Measurements from ENCODE around the gene GLYATL1.

Gene GLYATL1

DNA sequence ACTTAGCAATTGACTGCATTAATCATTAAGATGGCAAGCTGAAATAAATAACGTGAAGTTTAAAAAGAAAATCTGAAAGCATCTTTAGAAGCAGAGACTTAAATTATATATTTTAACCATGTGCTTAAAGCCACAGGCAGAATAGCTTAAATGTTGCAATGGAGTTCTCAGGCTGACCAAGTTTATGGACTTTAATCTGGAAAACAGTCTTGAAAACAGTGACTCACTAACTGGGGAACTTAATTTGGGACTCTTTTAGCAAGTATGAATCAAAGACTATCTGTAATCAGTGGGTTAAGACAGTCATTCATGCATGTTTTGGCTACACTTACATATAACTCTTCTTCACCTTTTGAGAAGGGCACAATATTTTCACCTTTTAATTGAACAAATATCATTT lies 12.6 kb upstream of the GLYATL1 start:
- DNase-seq (ENCODE audit: low spot score): no peak

DNA sequence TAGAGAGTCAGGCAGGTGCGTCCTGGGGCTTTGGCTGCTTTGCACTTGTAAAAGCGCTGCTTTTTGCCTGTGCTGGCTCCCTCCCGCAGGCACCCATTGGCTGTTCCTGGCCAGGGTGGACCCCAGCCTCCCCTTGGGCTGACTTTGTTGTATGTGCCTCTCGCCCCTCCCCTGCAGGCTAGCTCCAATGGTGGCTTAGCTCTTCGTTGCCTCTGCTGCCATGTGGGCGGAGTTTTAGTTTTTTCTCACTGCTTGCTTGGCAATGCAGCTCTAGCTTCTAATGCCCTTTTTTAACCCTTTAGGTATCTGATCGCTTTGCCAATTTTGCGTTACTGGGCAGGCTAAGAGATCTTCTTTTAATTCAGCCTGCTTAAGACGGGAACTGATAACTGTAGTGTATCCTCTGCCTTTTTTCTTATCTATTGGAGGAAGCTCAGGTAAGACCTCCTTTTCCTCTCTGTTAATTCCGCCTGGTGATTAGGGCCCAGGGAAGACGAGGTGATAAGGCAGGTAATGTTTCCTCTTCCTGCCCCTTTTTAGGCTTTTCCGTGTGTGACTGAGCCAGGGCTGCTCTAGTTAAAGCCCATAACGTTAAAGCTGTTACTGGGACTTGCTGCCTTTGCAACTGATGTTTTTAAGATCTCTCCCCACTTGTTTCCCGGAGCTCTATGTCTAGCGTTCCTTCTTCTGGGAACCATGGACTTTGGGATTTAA lies 11.7 kb upstream of the GLYATL1 start:
- DNase-seq (ENCODE audit: low spot score): no peak

DNA sequence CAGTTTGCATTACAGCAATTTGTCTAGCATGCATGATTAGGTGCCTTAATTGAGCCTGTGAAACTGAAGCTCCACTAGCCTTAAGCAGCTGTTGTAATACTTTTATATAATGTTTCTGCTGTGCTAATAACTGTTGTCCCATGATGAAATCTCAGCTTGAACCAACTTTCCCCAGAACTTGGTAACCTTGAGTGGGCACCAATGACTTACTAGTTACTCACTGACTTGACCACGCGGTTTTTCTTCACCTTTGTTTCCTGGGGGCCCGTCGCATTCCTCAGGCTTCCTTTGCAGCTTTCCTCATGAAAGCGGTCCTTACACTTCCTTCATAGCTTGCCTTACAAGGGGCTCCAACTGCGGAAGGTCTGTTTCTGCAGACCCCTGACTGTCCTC lies 11.2 kb upstream of the GLYATL1 start:
- no peak for DNase-seq (ENCODE audit: low spot score)

DNA sequence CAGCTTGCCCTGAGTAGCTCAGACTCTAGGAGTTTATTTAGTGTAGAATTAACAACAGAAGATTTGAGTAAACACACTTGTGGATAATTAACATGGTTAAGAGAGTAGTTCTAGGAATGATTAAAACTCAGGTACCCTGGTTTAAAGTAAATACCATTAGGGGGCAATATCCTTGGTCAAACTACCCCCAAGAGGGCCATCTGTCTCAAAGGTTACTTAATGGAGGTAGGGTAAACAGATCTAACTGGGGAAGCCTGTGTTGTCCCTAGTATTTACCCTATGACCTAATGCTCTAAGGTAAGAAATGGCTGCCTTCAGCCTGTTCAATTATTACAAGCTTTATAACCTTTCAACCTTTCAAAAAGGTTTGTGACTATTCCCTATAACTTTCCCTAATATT lies 10.6 kb upstream of the GLYATL1 start:
- DNase-seq (ENCODE audit: low spot score): no peak

DNA sequence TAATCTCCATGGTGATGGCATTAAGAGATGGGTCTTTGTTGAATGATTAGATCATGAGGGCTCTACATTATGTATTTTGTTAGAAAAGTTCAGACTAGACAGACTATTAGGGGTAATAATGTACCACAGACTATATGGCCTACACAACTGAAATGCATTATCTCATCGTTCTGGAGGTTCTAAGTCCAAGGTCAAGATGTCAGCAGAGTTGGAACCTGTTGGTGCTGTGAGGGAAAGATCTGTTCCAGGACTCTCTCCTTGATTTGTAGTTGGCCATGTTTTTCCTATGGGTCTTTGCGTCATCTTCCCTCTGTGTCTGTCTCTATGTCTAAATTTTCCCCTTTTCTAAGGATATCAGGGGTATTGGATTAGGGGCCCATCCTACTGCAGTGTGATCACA lies 8.4 kb upstream of the GLYATL1 start:
- no peak for DNase-seq (ENCODE audit: low spot score)

DNA sequence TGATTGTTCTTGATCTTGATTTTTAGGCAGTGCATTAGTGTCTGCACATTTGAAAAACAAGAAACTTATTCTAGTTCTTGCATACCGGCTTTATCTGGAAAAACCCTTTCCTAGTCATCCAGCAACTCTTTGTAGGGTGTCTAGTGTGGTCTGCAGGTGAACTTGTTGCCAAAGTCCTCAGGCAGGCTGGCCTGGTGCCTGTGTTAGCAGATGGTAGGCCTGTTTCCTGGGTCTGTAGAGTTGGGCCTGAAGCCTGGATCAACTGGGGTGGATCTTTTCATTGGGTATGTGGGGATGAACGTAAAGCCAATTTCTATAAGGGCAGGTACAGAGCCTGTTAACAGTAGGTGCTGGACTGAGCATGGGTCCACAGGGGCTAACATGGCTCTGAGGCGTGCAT lies 5.6 kb upstream of the GLYATL1 start:
- DNase-seq (ENCODE audit: low spot score): no peak

DNA sequence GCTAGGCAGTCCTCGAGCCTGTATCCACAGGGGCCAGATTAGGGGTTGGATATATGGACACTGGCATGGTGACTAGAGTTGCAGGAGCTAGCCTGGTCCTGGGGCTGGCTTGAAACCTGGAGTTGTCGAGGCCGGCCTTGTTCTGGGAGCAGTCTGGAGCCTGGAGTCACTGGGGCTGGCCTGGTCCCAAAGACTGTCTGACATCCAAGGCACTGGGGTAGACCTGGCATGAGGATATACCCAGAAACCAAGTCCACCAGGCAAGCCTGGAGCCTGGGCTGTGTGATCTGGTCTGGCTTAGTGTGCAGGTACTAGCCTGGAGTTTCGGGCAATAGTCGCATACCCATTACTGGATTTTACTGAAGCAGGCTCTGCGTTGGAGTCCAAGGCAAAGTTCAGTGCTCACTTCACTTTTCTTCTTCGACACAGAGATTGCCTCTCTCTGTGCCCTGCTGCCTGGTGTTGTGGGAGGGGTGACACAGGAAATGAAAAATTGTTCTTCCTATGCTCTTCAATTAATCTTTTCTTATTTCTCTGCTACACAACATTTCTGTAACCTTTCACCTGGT lies 4.3 kb upstream of the GLYATL1 start:
- no peak for DNase-seq (ENCODE audit: low spot score)

GRCh38 chr11:58938398-58938797 lies 890 bp upstream of the GLYATL1 start:
- DNase-seq (ENCODE audit: low spot score): no peak

GRCh38 chr11:58940028-58940427 lies 740 bp downstream of the GLYATL1 start:
- no peak for DNase-seq (ENCODE audit: low spot score)

DNA sequence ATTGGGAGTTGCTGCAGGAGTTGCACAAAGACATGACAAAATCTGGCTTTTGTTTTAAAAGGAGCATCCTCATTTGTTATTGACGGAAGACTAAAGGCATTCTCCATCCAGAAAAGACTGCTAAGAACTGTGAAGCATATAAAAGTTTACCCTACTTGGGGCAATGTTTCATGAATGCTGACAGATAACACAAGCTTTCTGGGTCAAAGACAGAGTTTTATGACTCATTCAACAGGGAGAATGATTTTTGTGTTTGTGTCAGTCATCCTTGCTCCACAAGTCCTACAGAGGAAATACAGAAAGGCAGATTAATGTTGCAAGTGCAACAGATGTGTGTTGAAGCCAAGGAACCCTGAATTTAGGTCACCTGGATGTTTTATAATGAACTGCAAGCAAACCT lies 2.5 kb downstream of the GLYATL1 start:
- DNase-seq (ENCODE audit: low spot score): no peak

DNA sequence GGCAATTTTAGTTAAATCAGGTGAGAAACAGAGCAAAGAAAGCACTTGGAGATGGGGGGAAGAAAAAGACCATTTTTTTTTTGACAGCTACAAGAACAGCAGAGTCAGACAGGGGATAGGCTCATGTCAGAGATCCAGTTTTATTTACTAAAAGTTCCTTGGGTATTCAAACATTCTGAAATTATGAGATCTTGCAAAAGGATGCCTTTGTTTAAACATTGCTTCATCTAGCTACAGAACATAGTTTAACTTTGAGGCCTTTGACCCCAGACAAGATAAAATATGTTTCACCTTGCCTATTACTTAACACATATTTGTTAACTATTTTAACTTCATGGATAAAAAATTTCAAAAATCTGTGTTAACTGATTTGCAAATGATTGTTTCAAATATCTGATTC lies 6.4 kb downstream of the GLYATL1 start:
- DNase-seq (ENCODE audit: low spot score): no peak

GRCh38 chr11:58949184-58949583 lies 9.9 kb downstream of the GLYATL1 start:
- no peak for DNase-seq (ENCODE audit: low spot score)

DNA sequence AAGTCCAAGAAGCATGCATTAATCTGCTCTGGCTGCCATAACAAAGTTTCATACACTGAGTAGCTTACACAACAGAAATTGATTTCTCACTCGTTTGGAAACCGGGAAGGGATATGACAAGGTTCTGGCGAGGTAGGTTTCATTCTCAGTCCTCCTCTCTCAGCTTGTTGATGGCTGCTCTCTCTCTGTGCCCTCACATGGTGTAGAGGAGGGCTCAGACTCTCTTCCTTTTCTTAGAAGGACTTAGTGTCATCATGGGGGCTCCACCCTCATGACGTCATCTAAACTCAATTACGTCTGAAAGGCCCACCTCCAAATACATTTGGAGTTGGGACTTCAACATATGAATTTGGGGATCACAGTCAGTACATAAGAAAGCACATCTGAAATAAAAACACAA lies 18.6 kb downstream of the GLYATL1 start:
- no peak for DNase-seq (ENCODE audit: low spot score)

DNA sequence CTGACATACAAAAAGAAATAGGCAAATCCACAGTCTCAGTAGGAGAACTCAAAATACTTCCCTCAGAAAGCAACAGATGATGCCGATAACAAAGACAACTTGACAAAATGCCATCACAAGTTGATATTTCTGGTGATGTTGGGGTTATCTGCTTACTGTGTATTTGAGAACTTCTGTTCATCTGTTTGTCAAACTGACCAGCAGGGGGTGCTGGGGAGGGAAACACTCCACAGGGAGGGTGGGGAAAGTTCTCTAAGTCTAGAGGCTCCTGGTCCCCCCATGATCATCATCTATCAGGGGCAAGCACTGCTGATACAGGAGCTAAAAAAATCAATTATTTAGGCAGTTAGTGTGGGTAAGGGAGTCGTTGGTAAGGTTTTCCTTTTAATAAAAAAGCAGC lies 19.2 kb downstream of the GLYATL1 start:
- no peak for DNase-seq (ENCODE audit: low spot score)

- no peak for DNase-seq (ENCODE audit: low spot score)
These were observed 24.3 kb downstream of the GLYATL1 start for GRCh38 chr11:58963551-58964104.

DNA sequence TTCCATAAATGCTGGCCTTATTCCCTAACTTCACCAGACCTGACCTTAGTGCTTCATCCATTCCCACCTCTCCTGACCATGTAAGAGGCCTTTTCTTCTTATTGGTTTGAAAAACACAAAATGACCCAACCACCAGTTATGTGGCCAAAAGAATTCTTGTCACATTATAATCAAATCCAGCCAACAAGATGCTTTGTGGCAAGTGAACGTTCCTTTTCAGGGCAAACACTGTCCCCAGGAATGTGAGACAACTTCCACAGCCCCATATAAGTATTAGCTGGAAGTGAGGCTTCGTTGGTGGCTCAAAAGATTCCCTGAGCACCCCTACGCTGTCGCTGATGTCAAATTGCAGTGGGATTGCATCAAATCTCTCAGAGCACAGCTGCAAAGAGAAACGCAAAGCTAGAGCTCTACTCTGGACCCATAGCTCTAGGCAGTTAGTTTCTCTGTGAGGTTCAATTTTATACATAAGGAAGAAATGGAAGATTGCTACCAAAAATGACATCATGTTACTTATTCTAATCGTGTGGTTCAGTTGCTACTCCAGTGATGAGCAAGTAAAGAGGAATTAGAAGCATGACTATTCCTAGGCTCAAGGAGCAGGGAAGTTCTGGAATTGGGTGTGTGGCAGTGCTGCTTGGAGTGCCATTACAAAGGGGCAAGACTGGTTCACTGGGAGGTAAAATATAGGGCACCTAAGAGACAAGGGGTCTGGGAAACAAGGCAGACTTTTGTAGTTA lies 26.1 kb downstream of the GLYATL1 start:
- DNase-seq (ENCODE audit: low spot score): no peak

GRCh38 chr11:58968251-58968711 lies 29.0 kb downstream of the GLYATL1 start:
- no peak for DNase-seq (ENCODE audit: low spot score)

DNA sequence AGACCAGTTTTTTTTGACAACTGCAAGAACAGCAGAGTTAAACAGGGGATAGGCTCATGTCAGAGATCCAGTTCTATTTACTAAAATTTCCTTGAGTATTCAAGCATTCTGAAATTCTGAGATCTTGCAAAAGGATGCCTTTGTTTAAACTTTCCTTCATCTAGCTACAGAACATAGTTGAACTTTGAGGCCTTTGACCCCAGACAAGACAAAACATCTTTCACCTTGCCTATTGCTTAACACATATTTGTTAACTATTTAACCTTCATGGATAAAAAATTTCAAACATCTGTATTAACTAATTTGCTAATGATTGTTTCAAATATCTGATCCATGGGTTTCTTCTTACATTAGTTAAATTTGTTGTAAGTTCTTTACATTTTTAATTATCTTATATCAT lies 38.2 kb downstream of the GLYATL1 start:
- no peak for DNase-seq (ENCODE audit: low spot score)

DNA sequence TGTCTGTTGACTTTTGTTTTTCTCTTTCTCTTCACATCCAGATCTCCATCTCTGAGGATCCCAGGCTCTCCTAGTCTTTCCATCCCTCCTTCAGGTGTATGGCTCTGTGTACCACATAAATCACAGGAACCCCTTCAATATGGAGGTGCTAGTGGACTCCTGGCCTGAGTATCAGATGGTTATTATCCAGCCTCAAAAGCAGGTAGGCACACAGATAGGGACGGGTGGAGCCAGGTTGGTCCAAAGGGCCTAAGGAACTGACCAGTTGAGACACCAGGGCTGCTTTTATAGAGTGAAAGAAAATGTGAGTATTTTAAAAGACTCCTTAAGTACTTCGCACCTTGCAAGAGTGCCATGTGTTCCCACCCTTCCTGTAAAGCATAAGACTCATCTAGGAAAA lies 39.9 kb downstream of the GLYATL1 start:
- DNase-seq (ENCODE audit: low spot score): no peak

DNA sequence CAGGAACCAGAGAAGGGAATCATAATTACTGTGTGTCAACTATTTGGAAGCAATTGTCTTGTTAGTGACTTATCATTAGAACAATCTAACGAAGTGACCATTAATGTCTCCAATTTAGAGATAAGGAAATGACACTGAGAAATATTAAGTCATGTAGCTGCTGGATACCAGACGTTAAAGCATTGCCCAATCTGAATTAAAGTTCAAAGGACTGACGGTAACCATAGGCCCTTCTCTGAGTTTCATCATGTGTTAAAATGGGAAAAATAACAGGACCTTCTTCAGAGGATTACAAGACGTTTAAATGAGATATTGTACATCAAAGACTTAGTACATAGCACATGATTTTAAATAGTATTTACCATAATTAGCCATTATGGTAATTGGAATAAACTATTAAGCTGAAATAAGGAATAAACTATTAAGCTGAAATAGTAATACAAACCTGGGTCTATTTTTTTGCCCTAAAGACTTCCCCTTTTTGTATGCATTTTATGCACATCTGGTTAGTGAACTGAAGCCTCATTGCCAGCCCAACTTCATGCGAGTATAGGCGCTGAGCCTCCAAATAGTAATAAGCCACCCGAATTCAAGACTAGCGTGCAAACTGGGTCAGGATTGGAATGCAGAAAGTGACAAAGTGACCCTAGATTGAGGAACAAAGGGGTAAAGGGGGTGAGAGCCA lies 41.0 kb downstream of the GLYATL1 start:
- no peak for DNase-seq (ENCODE audit: low spot score)

DNA sequence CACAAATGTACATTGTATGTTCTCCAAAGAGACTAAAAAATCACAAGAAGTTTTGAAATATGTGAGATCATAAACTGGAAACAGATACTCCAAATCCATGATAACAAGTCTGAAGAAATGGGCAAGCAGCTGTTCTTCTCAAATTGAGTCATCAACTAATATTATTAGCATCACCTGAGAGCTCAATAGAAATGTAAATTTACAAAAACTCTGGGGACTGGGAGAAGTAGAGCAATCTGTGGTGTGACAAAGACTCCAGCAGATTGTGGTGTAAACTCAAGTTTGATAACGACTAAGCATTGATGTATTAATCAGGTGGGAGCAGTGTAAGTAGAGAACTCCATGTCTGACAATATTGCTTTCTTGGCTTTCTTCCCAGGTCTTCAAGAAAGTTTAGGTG lies 53.2 kb downstream of the GLYATL1 start:
- DNase-seq (ENCODE audit: low spot score): no peak

DNA sequence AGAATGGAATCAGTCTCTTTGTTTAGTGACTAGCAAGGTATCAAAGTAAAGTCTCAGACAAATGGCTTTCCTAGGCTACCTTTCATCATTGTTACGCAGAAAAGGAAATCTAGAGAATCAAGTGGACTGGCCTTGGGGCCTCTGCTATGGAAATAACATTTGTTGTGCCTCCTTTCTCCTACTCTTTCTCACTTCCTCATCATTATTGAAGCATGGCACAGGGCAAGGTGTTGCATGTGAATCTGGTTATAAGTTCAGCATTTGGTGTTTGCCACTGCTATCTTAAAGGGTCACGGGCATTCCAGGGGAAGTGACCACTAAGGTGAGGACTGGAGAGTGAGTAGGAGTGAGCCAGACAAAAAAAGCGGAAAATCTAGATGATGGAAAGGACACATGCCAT lies 54.9 kb downstream of the GLYATL1 start:
- no peak for DNase-seq (ENCODE audit: low spot score)

Measured in hepatic stellate cell (primary cell).